Stomach smooth muscle (tissue), 2 donors: ENCODE results near the gene ATN1.
A peak's percentile ranks its signal among the peaks of the same experiment; 100 is the strongest.
"Not testable (repeated sequence)": the region's sequence is repeated elsewhere in the genome, so short reads cannot be mapped to it uniquely, and the experiment has no call there.

Source experiments
- H3K27ac ChIP-seq: one replicate; pipeline ENCODE4 v1.7.0; 2013; ENCODE audit warnings: mild to moderate bottlenecking, low read length, inconsistent platforms
- H3K27me3 ChIP-seq, 2 donors: one replicate each; pipeline ENCODE4 v1.7.0; 2013; ENCODE audit warnings: low read length in 2 of 2; ENCODE audit not compliant: insufficient read depth in 2 of 2, control insufficient read depth in 1 of 2
- H3K36me3 ChIP-seq, 2 donors: one replicate each; pipeline ENCODE4 v1.7.0; 2013; ENCODE audit warnings: low read length in 2 of 2; ENCODE audit not compliant: control insufficient read depth in 2 of 2, insufficient read depth in 2 of 2
- H3K4me1 ChIP-seq: one replicate; pipeline ENCODE4 v1.7.0; 2013; ENCODE audit warnings: low read length; ENCODE audit not compliant: control insufficient read depth, insufficient read depth
- H3K4me3 ChIP-seq, 2 donors: one replicate each; pipeline ENCODE4 v1.7.0; 2013; ENCODE audit warnings: low read length in 2 of 2
- H3K9ac ChIP-seq, 2 donors: one replicate each; pipeline ENCODE4 v1.7.0; 2013; ENCODE audit warnings: low read length in 2 of 2, mild to moderate bottlenecking in 1 of 2
- H3K9me3 ChIP-seq, 2 donors: one replicate each; pipeline ENCODE4 v1.7.0; 2013; ENCODE audit warnings: low read length in 2 of 2; ENCODE audit not compliant: control insufficient read depth in 2 of 2
- donor health status: healthy.
- donor health status: Pancreatic carcinoma.

ATN1 gene

GRCh38 chr12:6890789-6891645 is 36.7 kb upstream of the ATN1 start:
- H3K4me1 ChIP-seq = peaks cover 9% of the 10 kb centered on the region
- peak overlapping the region; percentile 83 to 96 for H3K4me3 ChIP-seq
- peak overlapping the region; percentile 89 for H3K27ac ChIP-seq
- H3K36me3 ChIP-seq = no peaks in the 10 kb centered on the region
- H3K9me3 ChIP-seq = no peaks in the 10 kb centered on the region
- H3K9ac ChIP-seq = peak overlapping the region; percentile 89 to 91
- no peaks in the 10 kb centered on the region for H3K27me3 ChIP-seq

- Histone ChIP-seq H3K27ac (peak overlapping the region; percentile 89), H3K9me3 (no peaks in the 10 kb centered on the region), H3K4me3 (peak overlapping the region; percentile 83 to 96), H3K9ac (peak overlapping the region; percentile 89 to 91), H3K27me3 (no peaks in the 10 kb centered on the region), H3K4me1 (peaks cover 9% of the 10 kb centered on the region), H3K36me3 (no peaks in the 10 kb centered on the region)
Measured at GRCh38 chr12:6891646-6892001, 36.1 kb upstream of the ATN1 start.

- not testable (repeated sequence) for H3K9ac ChIP-seq, H3K4me1 ChIP-seq, H3K27ac ChIP-seq, H3K27me3 ChIP-seq, H3K9me3 ChIP-seq, H3K36me3 ChIP-seq, H3K4me3 ChIP-seq
Measured at GRCh38 chr12:6892683-6893082, 35.1 kb upstream of the ATN1 start.

GRCh38 chr12:6894321-6894720 is 33.4 kb upstream of the ATN1 start:
- Histone ChIP-seq H3K36me3 (no peaks in the 10 kb centered on the region), H3K9ac (no peak overlapping the region), H3K9me3 (no peaks in the 10 kb centered on the region), H3K27me3 (no peaks in the 10 kb centered on the region), H3K4me1 (peaks cover 9% of the 10 kb centered on the region), H3K4me3 (no peak overlapping the region), H3K27ac (no peak overlapping the region)

GRCh38 chr12:6896846-6897435 is 30.8 kb upstream of the ATN1 start:
- H3K27me3 ChIP-seq = no peaks in the 10 kb centered on the region
- no peaks in the 10 kb centered on the region for H3K9me3 ChIP-seq
- no peak overlapping the region for H3K9ac ChIP-seq
- no peak overlapping the region for H3K27ac ChIP-seq
- peaks cover 6% of the 10 kb centered on the region for H3K4me1 ChIP-seq
- H3K4me3 ChIP-seq = no peak overlapping the region
- no peaks in the 10 kb centered on the region for H3K36me3 ChIP-seq

- no peak overlapping the region for H3K4me3 ChIP-seq
- no peaks in the 10 kb centered on the region for H3K36me3 ChIP-seq
- H3K27me3 ChIP-seq = no peaks in the 10 kb centered on the region
- no peaks in the 10 kb centered on the region for H3K9me3 ChIP-seq
- no peak overlapping the region for H3K27ac ChIP-seq
- H3K4me1 ChIP-seq = peaks cover 11% of the 10 kb centered on the region
- H3K9ac ChIP-seq = no peak overlapping the region
Measured at GRCh38 chr12:6899427-6899826, 28.3 kb upstream of the ATN1 start.

GRCh38 chr12:6899837-6900519 is 27.8 kb upstream of the ATN1 start:
- Histone ChIP-seq H3K4me3 (no peak overlapping the region), H3K36me3 (no peaks in the 10 kb centered on the region), H3K27ac (no peak overlapping the region), H3K9ac (no peak overlapping the region), H3K27me3 (no peaks in the 10 kb centered on the region), H3K4me1 (peaks cover 14% of the 10 kb centered on the region), H3K9me3 (no peaks in the 10 kb centered on the region)

GRCh38 chr12:6902448-6902847 is 25.3 kb upstream of the ATN1 start:
- peaks cover 20% of the 10 kb centered on the region for H3K4me1 ChIP-seq
- no peak overlapping the region for H3K4me3 ChIP-seq
- no peaks in the 10 kb centered on the region for H3K9me3 ChIP-seq
- no peak overlapping the region for H3K27ac ChIP-seq
- no peak overlapping the region for H3K9ac ChIP-seq
- peaks cover 7 to 10% of the 10 kb centered on the region in 2 donors for H3K36me3 ChIP-seq
- no peaks in the 10 kb centered on the region for H3K27me3 ChIP-seq

GRCh38 chr12:6903722-6904121 is 24.0 kb upstream of the ATN1 start:
- Histone ChIP-seq H3K9me3 (no peaks in the 10 kb centered on the region), H3K27me3 (no peaks in the 10 kb centered on the region), H3K27ac (no peak overlapping the region), H3K36me3 (peaks cover 7 to 10% of the 10 kb centered on the region in 2 donors), H3K4me1 (peaks cover 20% of the 10 kb centered on the region), H3K4me3 (no peak overlapping the region), H3K9ac (no peak overlapping the region)

- peaks cover 7 to 10% of the 10 kb centered on the region in 2 donors for H3K36me3 ChIP-seq
- no peaks in the 10 kb centered on the region for H3K27me3 ChIP-seq
- no peaks in the 10 kb centered on the region for H3K9me3 ChIP-seq
- peaks cover 20% of the 10 kb centered on the region for H3K4me1 ChIP-seq
- peak within 1 kb of the TSS; percentile 76 for H3K27ac ChIP-seq
- peak within 1 kb of the TSS; percentile 93 to 97 for H3K9ac ChIP-seq
- H3K4me3 ChIP-seq = peak within 1 kb of the TSS; percentile 98 to 99
Measured at GRCh38 chr12:6904280-6905276, 23.2 kb upstream of the ATN1 start, which contains the start of gene LRRC23. TSS of gene LRRC23 (plus strand) at chr12:6904822. CDS start at chr12:6905634, 812 bp downstream.
